Non-pigmented ciliary epithelial cell (primary cell): ENCODE results near the gene PCDHB5.
"Not testable (repeated sequence)": the region's sequence is repeated elsewhere in the genome, so short reads cannot be mapped to it uniquely, and the experiment has no call there.

Experiments
- DNase-seq: peaks from one replicate; pipeline ENCODE4 v3.0.0-alpha.2; 2010; ENCODE audit warnings: low read depth

PCDHB5 gene

DNA sequence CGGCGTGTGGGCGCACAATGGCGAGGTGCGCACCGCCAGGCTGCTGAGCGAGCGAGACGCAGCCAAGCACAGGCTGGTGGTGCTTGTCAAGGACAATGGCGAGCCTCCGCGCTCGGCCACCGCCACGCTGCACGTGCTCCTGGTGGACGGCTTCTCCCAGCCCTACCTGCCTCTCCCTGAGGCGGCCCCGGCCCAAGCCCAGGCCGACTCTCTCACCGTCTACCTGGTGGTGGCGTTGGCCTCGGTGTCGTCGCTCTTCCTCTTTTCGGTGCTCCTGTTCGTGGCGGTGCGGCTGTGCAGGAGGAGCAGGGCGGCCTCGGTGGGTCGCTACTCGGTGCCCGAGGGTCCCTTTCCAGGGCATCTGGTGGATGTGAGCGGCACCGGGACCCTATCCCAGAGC is 17.1 kb downstream of the PCDHB5 start:
- not testable (repeated sequence) for DNase-seq

DNA sequence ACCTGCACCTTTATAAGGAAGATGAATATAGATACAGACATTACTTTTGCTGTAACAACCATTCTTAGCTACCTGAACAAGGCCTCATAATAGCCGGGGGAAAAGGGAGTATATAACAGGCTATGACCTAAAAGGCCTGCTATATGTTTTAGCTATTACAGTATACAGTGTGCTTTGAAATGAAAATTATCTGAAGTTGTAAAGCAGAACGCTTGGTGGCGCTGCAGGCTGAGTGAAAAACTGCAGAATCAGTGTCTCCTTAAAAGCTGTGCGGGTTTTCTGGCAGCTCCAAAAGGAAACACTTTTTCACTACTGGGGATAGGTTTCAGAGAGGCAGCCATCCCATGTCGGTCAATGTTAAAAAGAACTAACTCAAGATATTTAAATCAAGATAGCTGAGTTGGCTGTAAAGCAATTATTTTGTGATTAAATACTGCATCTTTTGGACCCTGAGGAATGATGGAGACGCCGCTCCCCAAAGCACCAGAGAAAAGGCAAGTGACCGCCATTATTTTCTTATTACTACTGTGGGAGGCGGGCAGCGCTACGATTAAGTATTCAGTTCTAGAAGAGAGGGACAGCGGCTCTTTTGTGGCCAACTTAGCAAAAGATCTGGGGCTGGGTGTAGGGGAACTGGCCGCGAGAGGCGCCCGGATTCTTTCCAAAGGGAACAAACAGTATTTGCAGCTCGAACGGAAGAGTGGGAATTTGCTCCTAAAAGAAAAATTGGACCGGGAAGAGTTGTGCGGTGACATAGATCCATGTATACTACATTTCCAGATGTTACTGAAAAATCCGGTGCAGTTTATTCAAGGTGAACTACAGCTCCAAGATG is 20.8 kb downstream of the PCDHB5 start:
- no peak for DNase-seq

DNA sequence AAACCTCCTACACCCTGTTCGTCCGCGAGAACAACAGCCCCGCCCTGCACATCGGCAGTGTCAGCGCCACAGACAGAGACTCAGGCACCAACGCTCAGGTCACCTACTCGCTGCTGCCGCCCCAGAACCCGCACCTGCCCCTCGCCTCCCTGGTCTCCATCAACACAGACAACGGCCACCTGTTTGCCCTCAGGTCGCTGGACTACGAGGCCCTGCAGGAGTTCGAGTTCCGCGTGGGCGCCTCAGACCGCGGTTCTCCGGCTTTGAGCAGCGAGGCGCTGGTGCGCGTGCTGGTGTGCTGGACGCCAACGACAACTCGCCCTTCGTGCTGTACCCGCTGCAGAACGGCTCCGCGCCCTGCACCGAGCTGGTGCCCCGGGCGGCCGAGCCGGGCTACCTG is 22.4 kb downstream of the PCDHB5 start:
- DNase-seq: not testable (repeated sequence)

DNA sequence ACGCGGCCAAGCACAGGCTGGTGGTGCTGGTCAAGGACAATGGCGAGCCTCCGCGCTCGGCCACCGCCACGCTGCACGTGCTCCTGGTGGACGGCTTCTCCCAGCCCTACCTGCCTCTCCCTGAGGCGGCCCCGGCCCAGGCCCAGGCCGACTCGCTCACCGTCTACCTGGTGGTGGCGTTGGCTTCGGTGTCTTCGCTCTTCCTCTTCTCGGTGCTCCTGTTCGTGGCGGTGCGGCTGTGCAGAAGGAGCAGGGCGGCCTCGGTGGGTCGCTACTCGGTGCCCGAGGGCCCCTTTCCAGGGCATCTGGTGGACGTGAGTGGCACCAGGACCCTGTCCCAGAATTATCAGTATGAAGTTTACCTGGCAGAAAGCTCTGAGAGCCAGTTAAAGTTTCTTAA is 22.9 kb downstream of the PCDHB5 start:
- not testable (repeated sequence) for DNase-seq

DNA sequence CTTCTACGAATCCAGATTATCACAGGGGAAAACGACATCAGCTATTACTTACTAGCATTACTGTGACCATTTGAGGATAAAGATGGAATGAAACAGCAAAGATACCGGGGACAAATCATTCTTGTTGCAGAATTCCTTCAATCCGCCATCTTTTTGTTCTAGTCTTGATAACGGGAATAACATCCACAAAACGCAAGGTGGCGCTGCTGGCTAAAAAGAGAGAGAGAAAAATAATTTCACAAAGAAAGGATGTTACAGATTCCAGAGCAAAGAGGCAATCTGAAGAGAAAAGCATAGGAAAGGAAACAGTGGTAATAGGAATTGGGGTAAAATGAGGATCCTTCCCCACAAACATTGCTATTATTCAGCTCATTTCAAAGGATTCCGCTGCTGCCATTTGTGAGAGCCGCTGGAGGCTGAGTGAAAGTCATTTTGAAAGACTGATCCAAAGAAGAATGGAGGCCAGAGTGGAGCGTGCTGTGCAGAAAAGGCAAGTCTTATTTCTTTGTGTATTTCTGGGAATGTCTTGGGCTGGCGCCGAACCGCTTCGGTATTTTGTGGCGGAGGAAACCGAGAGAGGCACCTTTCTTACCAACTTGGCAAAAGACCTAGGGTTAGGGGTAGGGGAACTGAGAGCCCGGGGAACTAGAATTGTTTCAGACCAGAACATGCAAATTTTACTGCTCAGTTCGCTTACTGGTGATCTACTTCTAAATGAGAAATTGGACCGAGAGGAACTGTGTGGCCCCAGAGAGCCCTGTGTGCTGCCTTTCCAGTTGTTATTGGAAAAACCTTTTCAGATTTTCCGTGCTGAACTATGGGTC is 37.6 kb downstream of the PCDHB5 start, which contains the start of gene PCDHB7:
Gene PCDHB7 (plus strand): TSS at position 264 of the 824 bp plus-strand sequence. CDS start 192 bp downstream, at position 456.
- DNase-seq: no peak

DNA sequence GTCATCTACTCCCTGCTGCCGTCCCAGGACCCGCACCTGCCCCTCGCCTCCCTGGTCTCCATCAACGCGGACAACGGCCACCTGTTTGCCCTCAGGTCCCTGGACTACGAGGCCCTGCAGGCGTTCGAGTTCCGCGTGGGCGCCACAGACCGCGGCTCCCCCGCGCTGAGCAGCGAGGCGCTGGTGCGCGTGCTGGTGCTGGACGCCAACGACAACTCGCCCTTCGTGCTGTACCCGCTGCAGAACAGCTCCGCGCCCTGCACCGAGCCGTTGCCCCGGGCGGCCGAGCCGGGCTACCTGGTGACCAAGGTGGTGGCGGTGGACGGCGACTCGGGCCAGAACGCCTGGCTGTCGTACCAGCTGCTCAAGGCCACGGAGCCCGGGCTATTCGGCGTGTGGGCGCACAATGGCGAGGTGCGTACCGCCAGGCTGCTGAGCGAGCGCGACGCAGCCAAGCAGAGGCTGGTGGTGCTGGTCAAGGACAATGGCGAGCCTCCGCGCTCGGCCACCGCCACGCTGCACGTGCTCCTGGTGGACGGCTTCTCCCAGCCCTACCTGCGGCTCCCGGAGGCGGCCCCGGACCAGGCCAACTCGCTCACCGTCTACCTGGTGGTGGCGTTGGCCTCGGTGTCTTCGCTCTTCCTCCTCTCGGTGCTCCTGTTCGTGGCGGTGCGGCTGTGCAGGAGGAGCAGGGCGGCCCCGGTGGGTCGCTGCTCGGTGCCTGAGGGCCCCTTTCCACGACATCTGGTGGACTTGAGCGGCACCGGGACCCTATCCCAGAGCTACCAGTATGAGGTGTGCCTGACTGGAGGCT is 39.5 kb downstream of the PCDHB5 start:
- DNase-seq: not testable (repeated sequence)

DNA sequence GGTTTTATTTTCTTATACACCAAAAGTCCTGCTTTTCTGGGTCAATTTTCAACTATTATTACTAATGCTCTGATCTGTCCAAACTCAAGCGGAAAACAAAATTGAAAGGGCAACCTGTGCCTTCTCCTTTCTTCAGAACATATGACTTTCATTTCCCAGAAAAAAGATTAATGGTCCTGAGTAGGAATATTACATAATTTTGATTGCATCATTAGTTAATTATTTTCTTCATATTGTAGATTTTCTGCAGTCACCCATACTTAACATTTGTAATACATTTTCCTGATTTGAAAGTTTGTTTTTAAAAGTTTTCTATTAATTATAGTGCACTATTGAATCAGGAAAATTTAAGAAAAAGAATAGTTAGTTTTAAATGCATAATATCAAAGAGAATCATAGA is 40.9 kb downstream of the PCDHB5 start:
- DNase-seq: no peak

DNA sequence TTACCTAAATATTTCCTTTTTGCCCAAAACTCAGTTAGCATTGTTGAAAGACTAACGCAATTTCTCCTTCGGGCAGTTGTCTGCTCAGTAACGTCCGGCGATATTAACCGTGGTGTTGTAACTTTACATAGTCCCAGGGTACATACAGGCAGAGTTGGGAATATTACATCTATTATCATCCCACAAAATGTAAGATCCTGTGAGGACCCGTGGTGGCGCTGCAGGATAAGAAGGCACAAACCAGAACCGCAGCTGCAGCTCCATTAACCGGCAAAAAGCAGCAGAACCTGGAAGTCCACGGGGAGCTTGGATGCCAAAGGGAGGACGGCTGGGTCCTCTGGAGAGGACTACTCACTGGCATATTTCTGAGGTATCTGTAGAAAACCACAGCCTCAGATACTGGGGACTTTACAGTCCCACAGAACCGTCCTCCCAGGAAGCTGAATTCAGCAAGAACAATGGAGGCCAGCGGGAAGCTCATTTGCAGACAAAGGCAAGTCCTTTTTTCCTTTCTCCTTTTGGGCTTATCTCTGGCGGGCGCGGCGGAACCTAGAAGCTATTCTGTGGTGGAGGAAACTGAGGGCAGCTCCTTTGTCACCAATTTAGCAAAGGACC is 42.7 kb downstream of the PCDHB5 start, which contains the start of gene PCDHB8:
Gene PCDHB8 (plus strand): TSS at position 214 of the 615 bp plus-strand sequence. CDS start 245 bp downstream, at position 459.
- DNase-seq: not testable (repeated sequence)

DNA sequence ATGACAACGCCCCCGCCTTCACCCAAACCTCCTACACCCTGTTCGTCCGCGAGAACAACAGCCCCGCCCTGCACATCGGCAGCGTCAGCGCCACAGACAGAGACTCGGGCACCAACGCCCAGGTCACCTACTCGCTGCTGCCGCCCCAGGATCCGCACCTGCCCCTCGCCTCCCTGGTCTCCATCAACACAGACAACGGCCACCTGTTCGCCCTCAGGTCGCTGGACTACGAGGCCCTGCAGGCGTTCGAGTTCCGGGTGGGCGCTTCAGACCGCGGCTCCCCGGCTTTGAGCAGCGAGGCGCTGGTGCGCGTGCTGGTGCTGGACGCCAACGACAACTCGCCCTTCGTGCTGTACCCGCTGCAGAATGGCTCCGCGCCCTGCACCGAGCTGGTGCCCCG is 44.4 kb downstream of the PCDHB5 start:
- not testable (repeated sequence) for DNase-seq

DNA sequence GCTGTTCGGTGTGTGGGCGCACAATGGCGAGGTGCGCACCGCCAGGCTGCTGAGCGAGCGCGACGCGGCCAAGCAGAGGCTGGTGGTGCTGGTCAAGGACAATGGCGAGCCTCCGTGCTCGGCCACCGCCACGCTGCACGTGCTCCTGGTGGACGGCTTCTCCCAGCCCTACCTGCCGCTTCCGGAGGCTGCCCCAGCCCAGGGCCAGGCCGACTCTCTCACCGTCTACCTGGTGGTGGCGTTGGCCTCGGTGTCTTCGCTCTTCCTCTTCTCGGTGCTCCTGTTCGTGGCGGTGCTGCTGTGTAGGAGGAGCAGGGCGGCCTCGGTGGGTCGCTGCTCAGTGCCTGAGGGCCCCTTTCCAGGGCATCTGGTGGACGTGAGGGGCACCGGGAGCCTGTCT is 44.9 kb downstream of the PCDHB5 start:
- DNase-seq: not testable (repeated sequence)

DNA sequence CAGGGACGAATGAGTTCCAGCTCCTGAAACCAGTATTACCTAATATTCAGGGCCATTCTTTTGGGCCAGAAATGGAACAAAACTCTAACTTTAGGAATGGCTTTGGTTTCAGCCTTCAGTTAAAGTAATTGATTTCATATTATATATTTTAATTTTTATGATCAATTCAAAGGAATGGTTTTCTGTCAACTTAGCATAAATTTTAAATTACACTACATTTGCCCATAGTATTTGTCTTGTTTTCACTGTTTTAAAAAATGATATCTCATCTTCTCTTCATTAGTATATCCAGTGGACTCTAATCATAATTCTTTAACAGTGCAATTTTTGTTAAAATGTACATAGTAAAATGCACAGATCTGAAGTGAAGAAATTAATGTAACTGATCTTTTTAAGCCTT is 45.3 kb downstream of the PCDHB5 start:
- no peak for DNase-seq

DNA sequence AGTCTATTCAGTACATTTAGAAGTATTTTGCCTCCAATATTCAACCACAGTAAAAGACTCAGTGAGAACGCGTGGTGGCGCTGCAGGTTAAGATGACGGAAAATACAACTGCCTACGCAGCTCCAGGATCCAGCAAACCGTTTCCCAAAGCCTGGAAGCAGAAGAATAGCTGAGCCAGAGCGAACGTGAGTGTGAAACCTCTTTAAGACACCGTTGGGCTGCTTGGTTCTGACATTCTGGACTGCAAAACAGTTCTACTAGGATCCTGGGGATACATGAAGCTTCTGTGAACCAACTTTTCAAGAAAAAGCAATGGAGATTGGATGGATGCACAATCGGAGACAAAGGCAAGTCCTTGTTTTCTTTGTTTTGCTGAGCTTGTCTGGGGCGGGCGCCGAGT is 47.2 kb downstream of the PCDHB5 start, which contains the start of gene PCDHB16:
Gene PCDHB16 (plus strand): TSS at position 140 of the 400 bp plus-strand sequence. CDS start 173 bp downstream, at position 313.
- no peak for DNase-seq

DNA sequence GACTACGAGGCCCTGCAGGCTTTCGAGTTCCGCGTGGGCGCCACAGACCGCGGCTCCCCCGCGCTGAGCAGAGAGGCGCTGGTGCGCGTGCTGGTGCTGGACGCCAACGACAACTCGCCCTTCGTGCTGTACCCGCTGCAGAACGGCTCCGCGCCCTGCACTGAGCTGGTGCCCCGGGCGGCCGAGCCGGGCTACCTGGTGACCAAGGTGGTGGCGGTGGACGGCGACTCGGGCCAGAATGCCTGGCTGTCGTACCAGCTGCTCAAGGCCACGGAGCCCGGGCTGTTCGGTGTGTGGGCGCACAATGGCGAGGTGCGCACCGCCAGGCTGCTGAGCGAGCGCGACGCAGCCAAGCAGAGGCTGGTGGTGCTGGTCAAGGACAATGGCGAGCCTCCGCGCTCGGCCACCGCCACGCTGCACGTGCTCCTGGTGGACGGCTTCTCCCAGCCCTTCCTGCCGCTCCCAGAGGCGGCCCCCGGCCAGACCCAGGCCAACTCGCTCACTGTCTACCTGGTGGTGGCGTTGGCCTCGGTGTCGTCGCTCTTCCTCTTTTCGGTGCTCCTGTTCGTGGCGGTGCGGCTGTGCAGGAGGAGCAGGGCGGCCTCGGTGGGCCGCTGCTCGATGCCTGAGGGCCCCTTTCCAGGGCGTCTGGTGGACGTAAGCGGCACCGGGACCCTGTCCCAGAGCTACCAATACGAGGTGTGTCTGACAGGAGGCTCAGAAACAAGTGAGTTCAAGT is 49.3 kb downstream of the PCDHB5 start:
- DNase-seq: not testable (repeated sequence)

DNA sequence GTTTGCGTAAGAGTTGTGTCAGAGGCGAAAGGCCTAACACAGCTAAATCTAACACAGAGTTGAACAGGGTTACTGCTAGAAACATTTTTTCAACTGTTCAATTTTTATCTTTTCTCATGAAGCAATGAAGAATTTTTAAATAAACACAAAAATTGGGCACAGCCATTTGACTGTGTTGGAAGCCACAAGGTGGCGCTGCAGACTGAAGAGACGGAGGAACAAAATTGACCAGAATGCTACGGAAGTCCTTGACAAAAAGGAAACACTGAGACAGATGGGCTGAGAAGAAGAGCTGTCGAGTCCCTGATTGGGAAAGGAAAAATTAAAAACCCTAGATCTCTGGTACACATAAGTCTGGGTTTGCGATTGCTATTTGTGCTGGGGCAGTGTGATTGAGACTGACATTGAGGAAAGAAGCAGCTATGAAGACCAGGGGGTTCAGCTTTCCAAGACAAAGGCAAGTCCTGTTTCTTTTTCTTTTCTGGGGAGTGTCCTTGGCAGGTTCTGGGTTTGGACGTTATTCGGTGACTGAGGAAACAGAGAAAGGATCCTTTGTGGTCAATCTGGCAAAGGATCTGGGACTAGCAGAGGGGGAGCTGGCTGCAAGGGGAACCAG is 52.0 kb downstream of the PCDHB5 start, which contains the start of gene PCDHB9:
Gene PCDHB9 (plus strand): TSS at position 265 of the 616 bp plus-strand sequence. CDS start 158 bp downstream, at position 423.
- DNase-seq: no peak
